OCI-LY1 (cell line): Measurements from ENCODE around the gene FADD.

Source experiments
- CTCF ChIP-seq: fragments of 200-600 bp; sonication (generic), shearing (Covaris generic); IDR thresholded peaks from 2 replicates; pipeline ENCODE4 v1.5.1; 2017; ENCODE audit warnings: mild to moderate bottlenecking, antibody characterized with exemption, low read length, moderate library complexity, mixed read lengths
- EZH2 ChIP-seq: fragments of 200-600 bp; sonication (generic), shearing (Covaris generic); IDR thresholded peaks from 2 replicates; pipeline ENCODE4 v1.8.0; 2017; ENCODE audit warnings: borderline replicate concordance, mixed run types, mild to moderate bottlenecking, antibody characterized with exemption, low read length, moderate library complexity, mixed read lengths

- TF ChIP-seq CTCF (no peak), EZH2 (no peak)
Observed at GRCh38 chr11:70243912-70244652, 41.0 kb downstream of the FADD start.
